H9 (cell line): Measurements from ENCODE around the gene CD300LG. TPM values are rescaled to one million over a fixed set of nuclear protein-coding genes. Genes with fewer than 3 reads are reported as not detected.

Experiments
- DNase-seq: peaks from one replicate; pipeline ENCODE4 v3.0.0-alpha.2; 2017
- H2AFZ ChIP-seq: one replicate; pipeline ENCODE4 v1.6.1; 2013; ENCODE audit warnings: mild to moderate bottlenecking, low read length, control low read depth, moderate library complexity
- H2AK5ac ChIP-seq: 2 replicates; pipeline ENCODE4 v1.6.1; 2013; ENCODE audit warnings: low read length, control low read depth, mixed read lengths; ENCODE audit not compliant: insufficient read length
- H2BK120ac ChIP-seq: one replicate; pipeline ENCODE4 v1.6.1; 2013; ENCODE audit warnings: low read depth, mild to moderate bottlenecking, low read length, control low read depth, inconsistent platforms; ENCODE audit not compliant: poor library complexity, severe bottlenecking
- H2BK12ac ChIP-seq: 2 replicates; pipeline ENCODE4 v1.6.1; 2013; ENCODE audit warnings: low read length, control low read depth, mixed read lengths, low read depth; ENCODE audit not compliant: insufficient read length
- H2BK15ac ChIP-seq: 2 replicates; pipeline ENCODE4 v1.6.1; 2013; ENCODE audit warnings: low read depth, low read length, control low read depth
- H2BK20ac ChIP-seq: one replicate; pipeline ENCODE4 v1.6.1; 2013; ENCODE audit warnings: low read depth, mild to moderate bottlenecking, low read length, control low read depth, inconsistent platforms; ENCODE audit not compliant: poor library complexity, severe bottlenecking
- H2BK5ac ChIP-seq: 2 replicates; pipeline ENCODE4 v1.6.1; 2013; ENCODE audit warnings: low read length, control low read depth, mixed read lengths; ENCODE audit not compliant: insufficient read length
- H3K14ac ChIP-seq: 2 replicates; pipeline ENCODE4 v1.6.1; 2013; ENCODE audit warnings: low read length, control low read depth; ENCODE audit not compliant: insufficient read depth
- H3K18ac ChIP-seq: 2 replicates; pipeline ENCODE4 v1.6.1; 2013; ENCODE audit warnings: low read depth, mild to moderate bottlenecking, mixed read lengths, low read length, control low read depth; ENCODE audit not compliant: insufficient read length
- H3K23ac ChIP-seq: 2 replicates; pipeline ENCODE4 v1.6.1; 2013; ENCODE audit warnings: low read length, control low read depth, mixed read lengths, low read depth; ENCODE audit not compliant: insufficient read length
- H3K23me2 ChIP-seq: 2 replicates; pipeline ENCODE4 v1.6.1; 2013; ENCODE audit warnings: low read depth, mild to moderate bottlenecking, mixed read lengths, low read length, control low read depth; ENCODE audit not compliant: insufficient read length, poor library complexity, severe bottlenecking
- H3K27ac ChIP-seq: 2 replicates; pipeline ENCODE4 v1.5.1; 2013; ENCODE audit warnings: low read length, control low read depth, mixed read lengths, low read depth; ENCODE audit not compliant: insufficient read length
- H3K27me3 ChIP-seq: 2 replicates; pipeline ENCODE4 v1.6.1; 2013; ENCODE audit warnings: low read length, control low read depth, inconsistent platforms; ENCODE audit not compliant: insufficient read depth
- H3K4ac ChIP-seq: 2 replicates; pipeline ENCODE4 v1.6.1; 2013; ENCODE audit warnings: low read depth, mild to moderate bottlenecking, control low read depth, inconsistent platforms, low read length, moderate library complexity
- H3K4me1 ChIP-seq: 2 replicates; pipeline ENCODE4 v1.6.1; 2013; ENCODE audit warnings: low read length, control low read depth, inconsistent platforms; ENCODE audit not compliant: insufficient read depth
- H3K4me2 ChIP-seq: 2 replicates; pipeline ENCODE4 v1.6.1; 2013; ENCODE audit warnings: low read length, control low read depth, mixed read lengths; ENCODE audit not compliant: insufficient read length, insufficient read depth
- H3K56ac ChIP-seq: 2 replicates; pipeline ENCODE4 v1.6.1; 2013; ENCODE audit warnings: low read depth, mild to moderate bottlenecking, mixed read lengths, low read length, control low read depth; ENCODE audit not compliant: insufficient read length
- H3K79me1 ChIP-seq: 2 replicates; pipeline ENCODE4 v1.6.1; 2013; ENCODE audit warnings: low read depth, mild to moderate bottlenecking, moderate library complexity, low read length, control low read depth, inconsistent platforms; ENCODE audit not compliant: insufficient read depth, poor library complexity, severe bottlenecking
- H3K79me2 ChIP-seq: 2 replicates; pipeline ENCODE4 v1.6.1; 2013; ENCODE audit warnings: low read length, control low read depth, inconsistent platforms; ENCODE audit not compliant: insufficient read depth
- H3K9ac ChIP-seq: 2 replicates; pipeline ENCODE4 v1.6.1; 2013; ENCODE audit warnings: low read length, control low read depth, mixed read lengths; ENCODE audit not compliant: insufficient read length; ENCODE audit errors: extremely low read depth
- H3K9me3 ChIP-seq: one replicate; pipeline ENCODE4 v1.6.1; 2013; ENCODE audit warnings: low read depth, low read length, inconsistent platforms; ENCODE audit not compliant: control insufficient read depth
- H3T11ph ChIP-seq: one replicate; pipeline ENCODE4 v1.6.1; 2013; ENCODE audit warnings: mild to moderate bottlenecking, low read length, control low read depth, inconsistent platforms
- H4K20me1 ChIP-seq: one replicate; pipeline ENCODE4 v1.6.1; 2013; ENCODE audit not compliant: control insufficient read depth, insufficient read length, insufficient read depth
- H4K5ac ChIP-seq: 2 replicates; pipeline ENCODE4 v1.6.1; 2013; ENCODE audit warnings: low read depth, mild to moderate bottlenecking, mixed read lengths, low read length, control low read depth; ENCODE audit not compliant: insufficient read length
- H4K8ac ChIP-seq: replicated peaks from 2 replicates; pipeline ENCODE4 v1.6.1; 2013; ENCODE audit warnings: low read length, control low read depth, mixed read lengths, low read depth; ENCODE audit not compliant: insufficient read length
- H4K91ac ChIP-seq: 2 replicates; pipeline ENCODE4 v1.6.1; 2013; ENCODE audit warnings: low read depth, mild to moderate bottlenecking, moderate library complexity, mixed read lengths, low read length, control low read depth; ENCODE audit not compliant: insufficient read length
- H3K27ac Mint-ChIP-seq, 3 experiments: 2 replicates in 2 of 3; 3 replicates in 1 of 3; pipeline ENCODE4 v1.8.0; 2020 to 2021; ENCODE audit warnings: mixed read lengths in 3 of 3, mild to moderate bottlenecking in 1 of 3, moderate library complexity in 1 of 3
- H3K27me3 Mint-ChIP-seq: 2 replicates; pipeline ENCODE4 v1.8.0; 2021; ENCODE audit warnings: low read depth, mild to moderate bottlenecking, moderate library complexity, mixed read lengths
- H3K36me3 Mint-ChIP-seq, 3 experiments: 2 replicates in 2 of 3; 3 replicates in 1 of 3; pipeline ENCODE4 v1.8.0; 2020 to 2021; ENCODE audit warnings: low read depth in 3 of 3, mixed read lengths in 3 of 3; ENCODE audit not compliant: insufficient read depth in 1 of 3
- H3K4me1 Mint-ChIP-seq, 2 experiments: 2 replicates each; pipeline ENCODE4 v1.8.0; 2020; ENCODE audit warnings: mixed read lengths in 2 of 2
- H3K4me3 Mint-ChIP-seq, 2 experiments: 2 replicates in 1 of 2; 3 replicates in 1 of 2; pipeline ENCODE4 v1.8.0; 2020 to 2021; ENCODE audit warnings: mild to moderate bottlenecking in 2 of 2, mixed read lengths in 2 of 2, moderate library complexity in 1 of 2
- H3K9me3 Mint-ChIP-seq, 2 experiments: 2 replicates in 1 of 2; 3 replicates in 1 of 2; pipeline ENCODE4 v1.8.0; 2020; ENCODE audit warnings: mild to moderate bottlenecking in 2 of 2, mixed read lengths in 2 of 2, moderate library complexity in 1 of 2
- CTCF ChIP-seq: fragments of 200-600 bp; sonication (generic); conservative IDR thresholded peaks from 3 replicates; pipeline ENCODE4 v1.8.0; 2021; ENCODE audit warnings: antibody characterized with exemption, mild to moderate bottlenecking
- WGBS: extraction: QIAGEN DNeasy Blood & Tissue Kit; methylation state at CpG from one replicate; pipeline ENCODE4 v1.1.7; 2013; ENCODE audit warnings: missing lambda C conversion rate, low lambda C conversion rate, mixed read lengths; ENCODE audit not compliant: insufficient read length; ENCODE audit errors: extremely low coverage; 5-methylcytosine and 5-hydroxymethylcytosine counted together
- total RNA-seq: library from RNA; stranded (reverse); gene quantifications from 2 replicates; pipeline ENCODE4 v1.2.1, GENCODE V29; 2021

Gene CD300LG
- total RNA-seq, 1 experiment from 2014 or later, result not detected

GRCh38 chr17:43810226-43810715 is 36.7 kb upstream of the CD300LG start:
- Histone ChIP-seq H4K91ac (no peak overlapping the region), H3K79me2 (no peaks in the 10 kb centered on the region)
- no peaks in the 10 kb centered on the region for H3K9me3 Mint-ChIP-seq

More at GRCh38 chr17:43810226-43810715, 36.7 kb upstream of the CD300LG start:
- no CpG with 5 or more reads among the region's 4 CpGs for WGBS
- no peak overlapping the region for H2BK20ac ChIP-seq
- H3K79me1 ChIP-seq, result no peaks in the 10 kb centered on the region
- H3K23ac ChIP-seq, result no peak overlapping the region
- H4K5ac ChIP-seq, result no peak overlapping the region
- no peak overlapping the region for H2BK15ac ChIP-seq
- no peak overlapping the region for H3K9ac ChIP-seq
- H3K4me3 Mint-ChIP-seq, result no peak overlapping the region
- H3K4me1 Mint-ChIP-seq, result peaks cover 15 to 16% of the 10 kb centered on the region in 2 experiments
- no peak overlapping the region for H3K18ac ChIP-seq
- no peak overlapping the region for H3K56ac ChIP-seq
- no peak overlapping the region for H2BK12ac ChIP-seq
- H3K36me3 Mint-ChIP-seq, result peaks cover 0 to 8% (median 2%) of the 10 kb centered on the region in 3 experiments; a peak in 6 of 7 replicates
- no peaks in the 10 kb centered on the region for H3K27me3 Mint-ChIP-seq
- no peak for DNase-seq
- no peak overlapping the region for H2AFZ ChIP-seq
- no peaks in the 10 kb centered on the region for H3K27me3 ChIP-seq
- H2BK5ac ChIP-seq, result no peak overlapping the region
- H3K9me3 ChIP-seq, result no peaks in the 10 kb centered on the region
- H3K14ac ChIP-seq, result no peak overlapping the region
- no peak overlapping the region for H2BK120ac ChIP-seq
- no peak for TF ChIP-seq CTCF
- H3T11ph ChIP-seq, result no peak overlapping the region
- no peaks in the 10 kb centered on the region for H3K4me1 ChIP-seq
- no peak overlapping the region for H3K4me2 ChIP-seq
- H3K27ac ChIP-seq, result no peak overlapping the region
- H2AK5ac ChIP-seq, result no peak overlapping the region
- H3K23me2 ChIP-seq, result no peaks in the 10 kb centered on the region
- H3K4ac ChIP-seq, result no peak overlapping the region
- H3K27ac Mint-ChIP-seq, result no peak overlapping the region
- H4K20me1 ChIP-seq, result no peaks in the 10 kb centered on the region
- no peak overlapping the region for H4K8ac ChIP-seq
